Tongue (tissue), 2 donors: Measurements from ENCODE around the gene HLA-A. TPM values are rescaled to one million over a fixed set of nuclear protein-coding genes. Genes with fewer than 3 reads are reported as not detected.
"Not testable (repeated sequence)": the region's sequence is repeated elsewhere in the genome, so short reads cannot be mapped to it uniquely, and the experiment has no call there.

Source experiments
- DNase-seq: peaks from one replicate; pipeline ENCODE4 v3.0.0-alpha.2; 2015
- total RNA-seq: library from RNA; depleted of rRNA; stranded (reverse); fragments of >200 nt; gene quantifications from one replicate; pipeline ENCODE4 v1.2.3, GENCODE V29; 2014

The HLA-A gene
- 134 TPM for total RNA-seq

GRCh38 chr6:29942275-29943052, at the start of gene HLA-A:
HLA-A (plus strand) TSS chr6:29942532; CDS start chr6:29942554, 22 bp downstream.
- peak; percentile 96 for DNase-seq

- DNase-seq = no peak
These were observed 49.6 kb upstream of the HLA-A start for GRCh38 chr6:29892696-29893095.

GRCh38 chr6:29899281-29899680, 43.1 kb upstream of the HLA-A start:
- no peak for DNase-seq

GRCh38 chr6:29905286-29905685, 37.0 kb upstream of the HLA-A start:
- no peak for DNase-seq

- DNase-seq = no peak
These were observed 34.5 kb upstream of the HLA-A start for GRCh38 chr6:29907637-29908340.

GRCh38 chr6:29908341-29908662, 34.0 kb upstream of the HLA-A start:
- DNase-seq = no peak

- DNase-seq = no peak
These were observed 33.6 kb upstream of the HLA-A start for GRCh38 chr6:29908710-29909109.

- DNase-seq = peak; percentile 5
These were observed 32.3 kb upstream of the HLA-A start for GRCh38 chr6:29909985-29910384.

GRCh38 chr6:29912840-29913239, 29.5 kb upstream of the HLA-A start:
- DNase-seq = no peak

GRCh38 chr6:29916741-29917140, 25.6 kb upstream of the HLA-A start:
- DNase-seq = no peak

- DNase-seq = no peak
These were observed 24.5 kb upstream of the HLA-A start for GRCh38 chr6:29917857-29918256.

GRCh38 chr6:29919506-29920445, 22.6 kb upstream of the HLA-A start:
- no peak for DNase-seq

GRCh38 chr6:29924287-29924686, 18.0 kb upstream of the HLA-A start:
- DNase-seq = no peak

- no peak for DNase-seq
These were observed 17.6 kb upstream of the HLA-A start for GRCh38 chr6:29924731-29925130.

GRCh38 chr6:29925321-29925720, 17.0 kb upstream of the HLA-A start:
- DNase-seq = no peak

- no peak for DNase-seq
These were observed 16.5 kb upstream of the HLA-A start for GRCh38 chr6:29925727-29926412.

- DNase-seq = peak; percentile 67
These were observed 15.7 kb upstream of the HLA-A start for GRCh38 chr6:29926413-29927274.

GRCh38 chr6:29927275-29927569, 15.1 kb upstream of the HLA-A start:
- no peak for DNase-seq

- DNase-seq = no peak
These were observed 14.4 kb upstream of the HLA-A start for GRCh38 chr6:29927841-29928388.

- not testable (repeated sequence) for DNase-seq
These were observed 12.3 kb upstream of the HLA-A start for GRCh38 chr6:29930047-29930446.

GRCh38 chr6:29933955-29934354, 8.4 kb upstream of the HLA-A start:
- DNase-seq = no peak
